Measurements from ENCODE around the gene ETV3. TPM values are rescaled to one million over a fixed set of nuclear protein-coding genes. Genes with fewer than 3 reads are reported as not detected.

Gene ETV3
- total and polyA plus RNA-seq, 5 donors from 2014 or later = 6.2 to 89.5 (median 9.0) TPM

- peaks cover 0 to 12% (median 6%) of the 10 kb centered on the region in 4 donors for H3K4me1 Mint-ChIP-seq
- ATAC-seq (ENCODE audit: low read depth in 2 of 2) (no peak), DNase-seq (no peak)
- no peaks in the 10 kb centered on the region for H3K36me3 ChIP-seq (ENCODE audit: control insufficient read depth, insufficient read depth, low read length)
- peaks cover 3% of the 10 kb centered on the region for H3K36me3 Mint-ChIP-seq
- H3K4me1 ChIP-seq (ENCODE audit: control insufficient read depth, insufficient read depth, low read length, poor library complexity, severe bottlenecking) = no peaks in the 10 kb centered on the region
- no peak overlapping the region for H3K27ac ChIP-seq (ENCODE audit: insufficient read depth, low read length, poor library complexity, severe bottlenecking)
- H3K4me3 Mint-ChIP-seq = no peak overlapping the region
- no peaks in the 10 kb centered on the region for H3K9me3 Mint-ChIP-seq
- H3K9me3 ChIP-seq (ENCODE audit: control insufficient read depth in 2 of 2, low read length in 2 of 2) = no peaks in the 10 kb centered on the region
- no peak overlapping the region for H3K4me3 ChIP-seq (ENCODE audit: low read depth, low read length)
- H3K27me3 ChIP-seq (ENCODE audit: control insufficient read depth, insufficient read depth, low read length) = no peaks in the 10 kb centered on the region
- H3K27me3 Mint-ChIP-seq = peaks cover 9% of the 10 kb centered on the region
- H3K27ac Mint-ChIP-seq = no peak overlapping the region
Measured at GRCh38 chr1:157115429-157115838, 22.8 kb downstream of the ETV3 start.

GRCh38 chr1:157114183-157115121 lies 23.7 kb downstream of the ETV3 start:
- Mint-ChIP-seq H3K4me3 (no peak overlapping the region), H3K9me3 (no peaks in the 10 kb centered on the region), H3K36me3 (peaks cover 3% of the 10 kb centered on the region), H3K27me3 (peaks cover 9% of the 10 kb centered on the region), H3K4me1 (peaks cover 0 to 12% (median 5%) of the 10 kb centered on the region in 4 donors), H3K27ac (peak overlapping the region in 1 of 3 donors; percentile 55)
- Histone ChIP-seq H3K9me3 (ENCODE audit: control insufficient read depth in 2 of 2, low read length in 2 of 2) (no peaks in the 10 kb centered on the region), H3K4me3 (ENCODE audit: low read depth, low read length) (no peak overlapping the region), H3K27ac (ENCODE audit: insufficient read depth, low read length, poor library complexity, severe bottlenecking) (no peak overlapping the region), H3K36me3 (ENCODE audit: control insufficient read depth, insufficient read depth, low read length) (no peaks in the 10 kb centered on the region), H3K27me3 (ENCODE audit: control insufficient read depth, insufficient read depth, low read length) (no peaks in the 10 kb centered on the region), H3K4me1 (ENCODE audit: control insufficient read depth, insufficient read depth, low read length, poor library complexity, severe bottlenecking) (no peaks in the 10 kb centered on the region)
- ATAC-seq (ENCODE audit: low read depth in 2 of 2) (no peak), DNase-seq (no peak)

GRCh38 chr1:157113631-157114030 lies 24.6 kb downstream of the ETV3 start:
- H3K27me3 Mint-ChIP-seq = peaks cover 10% of the 10 kb centered on the region
- Histone ChIP-seq H3K9me3 (ENCODE audit: control insufficient read depth in 2 of 2, low read length in 2 of 2) (no peaks in the 10 kb centered on the region), H3K4me3 (ENCODE audit: low read depth, low read length) (no peak overlapping the region), H3K36me3 (ENCODE audit: control insufficient read depth, insufficient read depth, low read length) (no peaks in the 10 kb centered on the region), H3K27ac (ENCODE audit: insufficient read depth, low read length, poor library complexity, severe bottlenecking) (no peak overlapping the region), H3K27me3 (ENCODE audit: control insufficient read depth, insufficient read depth, low read length) (no peaks in the 10 kb centered on the region), H3K4me1 (ENCODE audit: control insufficient read depth, insufficient read depth, low read length, poor library complexity, severe bottlenecking) (no peaks in the 10 kb centered on the region)
- DNase-seq (no peak), ATAC-seq (ENCODE audit: low read depth in 2 of 2) (no peak)
- no peaks in the 10 kb centered on the region for H3K9me3 Mint-ChIP-seq
- H3K4me1 Mint-ChIP-seq = peaks cover 0 to 12% (median 3%) of the 10 kb centered on the region in 4 donors
- peaks cover 3% of the 10 kb centered on the region for H3K36me3 Mint-ChIP-seq
- no peak overlapping the region for H3K4me3 Mint-ChIP-seq
- H3K27ac Mint-ChIP-seq = no peak overlapping the region

GRCh38 chr1:157113106-157113505 lies 25.1 kb downstream of the ETV3 start:
- Histone ChIP-seq H3K4me1 (ENCODE audit: control insufficient read depth, insufficient read depth, low read length, poor library complexity, severe bottlenecking) (no peaks in the 10 kb centered on the region), H3K4me3 (ENCODE audit: low read depth, low read length) (no peak overlapping the region), H3K27ac (ENCODE audit: insufficient read depth, low read length, poor library complexity, severe bottlenecking) (no peak overlapping the region), H3K27me3 (ENCODE audit: control insufficient read depth, insufficient read depth, low read length) (no peaks in the 10 kb centered on the region), H3K36me3 (ENCODE audit: control insufficient read depth, insufficient read depth, low read length) (no peaks in the 10 kb centered on the region), H3K9me3 (ENCODE audit: control insufficient read depth in 2 of 2, low read length in 2 of 2) (no peaks in the 10 kb centered on the region)
- Mint-ChIP-seq H3K36me3 (peaks cover 3% of the 10 kb centered on the region), H3K27me3 (peaks cover 15% of the 10 kb centered on the region), H3K27ac (no peak overlapping the region), H3K4me1 (peaks cover 0 to 12% (median 1%) of the 10 kb centered on the region in 4 donors), H3K9me3 (no peaks in the 10 kb centered on the region), H3K4me3 (no peak overlapping the region)
- ATAC-seq (ENCODE audit: low read depth in 2 of 2) (no peak), DNase-seq (no peak)

GRCh38 chr1:157112186-157112867 lies 25.9 kb downstream of the ETV3 start:
- Mint-ChIP-seq H3K4me3 (no peak overlapping the region), H3K9me3 (no peaks in the 10 kb centered on the region), H3K4me1 (peaks cover 0 to 5% (median 1%) of the 10 kb centered on the region in 4 donors), H3K27me3 (peaks cover 23% of the 10 kb centered on the region), H3K27ac (peak overlapping the region in 2 of 3 donors; percentile 60 to 75), H3K36me3 (peaks cover 3% of the 10 kb centered on the region)
- no peaks in the 10 kb centered on the region for H3K36me3 ChIP-seq (ENCODE audit: control insufficient read depth, insufficient read depth, low read length)
- H3K27ac ChIP-seq (ENCODE audit: insufficient read depth, low read length, poor library complexity, severe bottlenecking) = no peak overlapping the region
- H3K9me3 ChIP-seq (ENCODE audit: control insufficient read depth in 2 of 2, low read length in 2 of 2) = no peaks in the 10 kb centered on the region
- DNase-seq = no peak
- no peaks in the 10 kb centered on the region for H3K27me3 ChIP-seq (ENCODE audit: control insufficient read depth, insufficient read depth, low read length)
- H3K4me1 ChIP-seq (ENCODE audit: control insufficient read depth, insufficient read depth, low read length, poor library complexity, severe bottlenecking) = no peaks in the 10 kb centered on the region
- H3K4me3 ChIP-seq (ENCODE audit: low read depth, low read length) = no peak overlapping the region
- ATAC-seq (ENCODE audit: low read depth in 2 of 2) = no peak

- H3K27me3 Mint-ChIP-seq = peaks cover 26% of the 10 kb centered on the region
- no peaks in the 10 kb centered on the region for H3K9me3 Mint-ChIP-seq
- H3K4me1 Mint-ChIP-seq = peaks cover 0 to under 1% (median 0%) of the 10 kb centered on the region in 4 donors
- no peaks in the 10 kb centered on the region for H3K9me3 ChIP-seq (ENCODE audit: control insufficient read depth in 2 of 2, low read length in 2 of 2)
- no peaks in the 10 kb centered on the region for H3K27me3 ChIP-seq (ENCODE audit: control insufficient read depth, insufficient read depth, low read length)
- peaks cover 3% of the 10 kb centered on the region for H3K36me3 Mint-ChIP-seq
- DNase-seq (no peak), ATAC-seq (ENCODE audit: low read depth in 2 of 2) (no peak)
- no peak overlapping the region for H3K4me3 ChIP-seq (ENCODE audit: low read depth, low read length)
- H3K27ac ChIP-seq (ENCODE audit: insufficient read depth, low read length, poor library complexity, severe bottlenecking) = no peak overlapping the region
- peak overlapping the region in 2 of 3 donors; percentile 20 to 75 for H3K27ac Mint-ChIP-seq
- no peaks in the 10 kb centered on the region for H3K4me1 ChIP-seq (ENCODE audit: control insufficient read depth, insufficient read depth, low read length, poor library complexity, severe bottlenecking)
- H3K4me3 Mint-ChIP-seq = no peak overlapping the region
- H3K36me3 ChIP-seq (ENCODE audit: control insufficient read depth, insufficient read depth, low read length) = no peaks in the 10 kb centered on the region
Measured at GRCh38 chr1:157111396-157112165, 26.6 kb downstream of the ETV3 start.

GRCh38 chr1:157110686-157111085 lies 27.5 kb downstream of the ETV3 start:
- Histone ChIP-seq H3K4me3 (ENCODE audit: low read depth, low read length) (no peak overlapping the region), H3K36me3 (ENCODE audit: control insufficient read depth, insufficient read depth, low read length) (no peaks in the 10 kb centered on the region), H3K27ac (ENCODE audit: insufficient read depth, low read length, poor library complexity, severe bottlenecking) (no peak overlapping the region), H3K27me3 (ENCODE audit: control insufficient read depth, insufficient read depth, low read length) (no peaks in the 10 kb centered on the region), H3K4me1 (ENCODE audit: control insufficient read depth, insufficient read depth, low read length, poor library complexity, severe bottlenecking) (no peaks in the 10 kb centered on the region), H3K9me3 (ENCODE audit: control insufficient read depth in 2 of 2, low read length in 2 of 2) (no peaks in the 10 kb centered on the region)
- Mint-ChIP-seq H3K27me3 (peaks cover 32% of the 10 kb centered on the region), H3K4me1 (no peaks in the 10 kb centered on the region), H3K27ac (no peak overlapping the region), H3K36me3 (peaks cover 3% of the 10 kb centered on the region), H3K9me3 (no peaks in the 10 kb centered on the region), H3K4me3 (no peak overlapping the region)
- DNase-seq (no peak), ATAC-seq (ENCODE audit: low read depth in 2 of 2) (no peak)
